Stimulated activated CD8-positive, alpha-beta memory T cell treated with anti-CD3 and anti-CD28 coated beads, Interleukin-15, amount 100 ng/mL, for 1 hour (primary cell): ENCODE results near the gene LGALS9C.
A peak's percentile ranks its signal among the peaks of the same experiment; 100 is the strongest.
"Not testable (repeated sequence)": the region's sequence is repeated elsewhere in the genome, so short reads cannot be mapped to it uniquely, and the experiment has no call there.

Experiments used
- DNase-seq: peaks from one replicate; pipeline ENCODE4 v3.0.0-alpha.2; 2020; ENCODE audit warnings: low read depth

The LGALS9C gene

GRCh38 chr17:18476508-18477308 is at the start of gene LGALS9C:
Gene LGALS9C, plus strand, starts transcription at chr17:18476789. Its CDS starts 66 bp downstream, at chr17:18476855.
- DNase-seq, result not testable (repeated sequence)

GRCh38 chr17:18432206-18432605 is 44.4 kb upstream of the LGALS9C start:
- DNase-seq, result not testable (repeated sequence)

GRCh38 chr17:18439465-18439870 is 37.1 kb upstream of the LGALS9C start:
- not testable (repeated sequence) for DNase-seq

GRCh38 chr17:18442093-18442492 is 34.5 kb upstream of the LGALS9C start:
- peak; percentile 17 for DNase-seq

DNA sequence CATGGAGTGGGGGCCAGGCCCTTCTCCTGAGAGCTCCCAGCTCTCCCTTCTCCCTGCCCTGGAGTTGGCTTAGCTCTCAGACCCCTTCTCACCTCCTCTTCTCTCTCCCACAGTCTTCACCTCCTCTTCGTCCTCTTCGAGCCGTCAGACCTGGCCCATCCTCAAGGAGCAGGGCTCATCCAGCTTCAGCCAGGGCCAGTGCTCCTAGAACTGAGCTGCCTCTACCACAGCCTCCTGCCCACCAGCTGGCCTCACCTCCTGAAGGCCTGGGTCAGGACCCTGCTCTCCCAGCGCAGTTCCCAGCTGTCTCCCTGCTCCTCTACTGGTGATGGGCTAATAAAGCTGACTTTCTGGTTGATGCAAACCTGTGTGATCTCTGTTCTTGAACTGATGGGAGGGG is 34.1 kb upstream of the LGALS9C start:
- not testable (repeated sequence) for DNase-seq

DNA sequence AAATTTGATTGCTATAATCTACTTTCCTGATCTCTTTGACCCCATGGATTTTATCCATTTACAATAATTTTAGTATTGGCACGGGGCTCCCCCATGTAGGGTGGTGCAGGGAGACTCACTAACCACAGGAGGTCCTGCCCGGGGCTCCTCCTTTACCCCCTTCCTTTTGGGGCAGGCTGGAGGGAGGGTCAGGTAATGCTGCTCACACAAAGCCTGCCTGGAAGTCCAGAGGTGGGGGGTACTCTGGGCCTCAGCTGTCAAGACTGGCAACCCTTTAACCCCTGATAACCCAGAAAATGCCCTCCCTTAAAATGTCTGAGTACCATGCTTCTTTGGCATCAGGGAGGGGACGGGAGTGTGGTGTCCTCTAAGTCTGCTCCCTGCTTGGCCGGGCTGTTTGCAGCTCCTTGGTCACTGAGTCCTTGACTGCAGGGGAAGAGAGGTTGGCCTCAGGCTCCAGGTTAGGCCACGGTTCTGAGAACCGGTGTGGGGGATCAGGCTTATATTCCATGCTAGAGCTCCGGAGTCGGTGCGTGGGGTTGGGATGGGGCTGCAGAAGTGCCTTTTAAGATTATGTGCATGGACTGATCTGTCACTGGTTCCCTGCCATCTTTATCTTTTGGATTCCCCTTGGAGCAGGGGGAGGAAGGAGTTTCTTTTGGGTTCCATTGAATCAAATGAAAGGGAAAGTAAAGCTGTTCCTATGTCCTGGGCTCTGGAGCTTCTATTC is 28.9 kb upstream of the LGALS9C start:
- DNase-seq, result not testable (repeated sequence)

- DNase-seq, result not testable (repeated sequence)
Observed at GRCh38 chr17:18448311-18448710, 28.3 kb upstream of the LGALS9C start.

GRCh38 chr17:18449833-18450232 is 26.8 kb upstream of the LGALS9C start:
- not testable (repeated sequence) for DNase-seq

DNA sequence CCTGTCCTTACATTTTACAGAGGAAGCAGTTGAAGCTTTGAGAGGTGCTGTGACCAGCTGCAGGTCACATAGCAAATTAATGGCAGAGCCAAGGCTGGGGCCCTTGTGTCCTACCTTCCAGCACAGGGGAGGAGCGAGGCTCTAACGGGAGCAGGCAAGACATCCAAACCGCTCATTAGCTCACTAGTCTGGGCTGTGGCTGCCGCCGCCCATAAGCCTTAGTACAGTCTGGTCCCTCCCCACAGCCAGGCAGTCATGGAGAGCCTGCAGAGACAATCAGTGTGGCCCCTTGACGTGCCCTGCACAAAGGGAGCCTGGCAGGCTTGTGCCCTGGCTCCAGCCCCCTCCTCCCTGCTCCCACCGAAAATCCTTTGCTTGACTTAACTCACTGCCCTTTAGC is 25.6 kb upstream of the LGALS9C start:
- DNase-seq, result not testable (repeated sequence)

- not testable (repeated sequence) for DNase-seq
Observed at GRCh38 chr17:18451969-18452368, 24.6 kb upstream of the LGALS9C start.

DNA sequence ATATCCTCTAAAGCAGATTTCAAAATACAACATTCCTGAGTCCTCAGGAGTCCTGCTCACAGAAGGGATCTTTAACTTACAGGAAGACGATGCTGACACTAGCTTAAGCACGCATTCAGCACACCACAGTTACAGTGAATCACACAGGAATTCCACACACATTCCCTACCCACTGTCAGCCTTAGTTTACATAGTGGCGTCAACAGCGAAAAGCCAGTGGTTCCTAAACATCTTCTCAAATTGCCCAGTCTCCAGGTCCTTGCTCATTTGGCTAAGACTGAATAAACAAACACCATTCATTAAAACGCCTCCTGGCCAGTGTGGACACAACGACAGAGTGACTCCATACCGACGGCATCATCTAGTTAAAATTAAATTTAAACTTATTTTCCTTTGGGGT is 17.6 kb upstream of the LGALS9C start:
- not testable (repeated sequence) for DNase-seq

DNA sequence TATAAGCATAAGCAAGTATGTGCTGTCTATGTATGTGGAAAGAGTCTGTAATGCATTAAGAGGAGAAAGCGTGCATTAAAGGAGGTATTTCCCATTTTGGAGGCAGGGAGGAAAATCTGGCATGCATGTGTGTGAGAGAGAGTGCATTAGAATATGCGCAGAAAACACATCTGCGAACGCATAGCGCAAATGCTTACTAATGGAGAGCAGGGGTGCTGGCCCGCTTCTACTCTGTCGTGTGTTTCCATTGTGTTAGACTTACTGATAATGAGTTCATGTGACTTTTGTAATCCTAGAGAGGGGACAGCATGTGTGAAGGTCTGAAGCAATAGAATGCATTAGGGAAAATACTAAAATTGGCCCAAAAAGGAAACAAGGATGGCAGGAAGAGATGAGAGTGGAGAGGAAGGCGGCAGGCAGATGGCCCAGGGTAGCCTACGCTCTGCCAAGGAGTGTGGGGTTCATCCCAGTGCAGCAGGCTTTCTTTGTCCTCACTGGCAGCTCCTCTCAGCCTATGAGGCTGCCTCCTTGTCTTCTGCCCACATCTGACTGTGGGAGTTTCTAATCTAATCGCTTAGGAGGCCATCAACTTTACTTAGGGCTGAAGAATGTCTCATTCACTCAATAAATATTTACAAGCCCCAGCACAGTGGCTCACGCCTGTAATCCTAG is 12.6 kb upstream of the LGALS9C start:
- not testable (repeated sequence) for DNase-seq

- DNase-seq, result not testable (repeated sequence)
Observed at GRCh38 chr17:18466250-18466983, 10.2 kb upstream of the LGALS9C start.

DNA sequence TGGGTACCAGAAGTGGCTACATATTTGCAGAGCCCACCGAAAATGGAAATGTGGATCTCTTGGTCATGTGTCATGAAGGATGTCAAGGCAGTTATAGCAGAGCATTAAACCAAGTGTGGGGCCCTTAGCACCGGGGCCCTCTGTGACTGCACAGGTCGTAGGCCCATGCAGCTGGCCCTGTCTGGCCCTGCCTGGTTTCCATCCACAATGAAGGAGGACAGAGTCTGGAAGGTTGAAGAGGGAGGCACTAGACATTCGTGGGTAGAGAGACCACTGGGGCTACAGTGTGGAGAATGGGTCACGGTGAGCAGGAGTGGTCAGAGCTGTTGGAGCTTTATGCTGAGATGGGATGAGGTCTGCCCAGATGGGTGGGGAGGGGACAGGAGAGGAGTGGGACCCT is 9.6 kb upstream of the LGALS9C start:
- DNase-seq, result not testable (repeated sequence)

- not testable (repeated sequence) for DNase-seq
Observed at GRCh38 chr17:18468472-18469171, 8.0 kb upstream of the LGALS9C start.

DNA sequence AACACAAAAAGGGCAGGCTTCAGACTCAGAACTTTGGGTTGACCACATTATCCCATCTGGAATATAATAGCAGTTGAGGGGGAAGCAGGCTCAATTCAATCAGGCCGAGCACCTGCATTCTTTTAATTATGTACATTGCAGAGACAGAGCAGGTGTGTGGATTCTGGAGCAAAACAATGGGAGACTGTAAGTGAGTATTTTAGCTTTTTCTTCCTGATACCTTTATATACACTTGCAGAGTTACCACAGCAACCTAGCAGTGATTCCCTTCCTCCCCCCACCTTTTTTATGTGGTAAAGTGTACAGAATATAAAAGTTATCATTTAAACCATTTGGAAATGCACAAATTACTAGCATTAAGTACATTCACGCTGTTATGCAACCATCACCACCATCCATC is 6.8 kb upstream of the LGALS9C start:
- DNase-seq, result not testable (repeated sequence)

DNA sequence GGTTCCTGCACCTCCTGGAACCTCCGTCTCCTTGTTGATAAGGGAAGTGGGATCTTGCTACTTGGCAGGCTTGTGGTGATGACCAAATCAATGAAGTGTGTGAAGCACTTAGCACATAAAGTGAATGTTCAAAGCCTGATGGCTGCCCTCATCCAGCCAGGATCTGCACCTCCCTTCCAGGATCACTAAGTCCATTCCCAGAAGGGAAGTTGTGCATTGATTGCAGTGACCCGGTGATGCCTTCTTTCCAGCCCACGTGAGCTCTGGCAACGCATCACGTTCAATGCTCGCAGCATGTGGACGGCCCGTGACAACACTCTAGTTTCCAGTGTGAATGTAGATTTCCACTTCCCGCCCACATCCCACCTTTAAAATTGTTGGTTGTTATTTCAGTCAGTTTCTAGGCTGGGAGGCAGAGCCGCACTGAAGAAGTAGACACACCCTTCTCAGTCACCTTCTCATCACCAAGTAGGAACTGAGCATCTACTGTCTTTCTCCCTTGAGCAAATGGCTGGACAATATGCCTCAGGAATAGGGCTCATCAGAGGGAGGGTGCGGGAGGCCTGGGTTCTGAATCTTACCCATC is 6.2 kb upstream of the LGALS9C start:
- DNase-seq, result not testable (repeated sequence)

DNA sequence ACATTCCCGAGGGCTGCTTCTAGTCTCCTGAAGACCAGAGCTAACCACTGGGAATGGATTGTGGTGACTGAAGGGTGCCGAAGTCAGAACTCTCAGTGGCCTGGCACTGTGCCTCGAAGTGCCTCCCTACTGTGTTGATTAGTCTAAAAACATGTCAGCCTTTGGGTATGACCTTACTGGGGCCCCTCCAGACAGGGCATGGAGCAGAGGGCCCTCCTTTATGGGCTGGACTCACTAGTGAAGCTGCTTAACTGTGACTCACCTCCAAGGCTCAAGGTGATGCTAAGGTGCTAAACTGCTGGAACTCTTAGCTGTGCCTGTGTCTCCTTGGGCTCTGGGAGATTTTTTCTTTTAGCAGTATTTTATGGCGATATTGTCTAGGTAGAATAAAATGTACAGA is 2.6 kb upstream of the LGALS9C start:
- DNase-seq, result not testable (repeated sequence)

DNA sequence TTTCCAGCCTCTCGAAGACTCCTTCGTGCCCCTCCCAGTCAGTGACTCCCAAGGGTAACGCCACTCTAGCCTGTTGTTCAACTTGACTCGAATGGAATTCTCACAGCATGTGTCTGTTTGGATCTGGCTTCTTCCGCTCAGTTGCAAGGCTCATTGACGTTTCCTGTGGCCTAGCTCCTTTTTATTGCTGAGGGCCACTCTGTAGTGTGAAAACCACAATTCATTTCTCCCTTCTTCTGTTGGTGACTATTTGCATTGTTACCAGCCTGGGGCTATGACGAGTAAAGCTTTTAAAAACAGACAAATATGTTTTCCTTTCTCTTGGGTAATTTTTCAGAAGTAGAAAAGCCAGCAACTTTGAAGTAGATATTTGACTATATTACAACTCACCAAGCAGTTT is 1.8 kb upstream of the LGALS9C start:
- DNase-seq, result not testable (repeated sequence)

GRCh38 chr17:18477367-18477766 is 778 bp downstream of the LGALS9C start:
- not testable (repeated sequence) for DNase-seq

DNA sequence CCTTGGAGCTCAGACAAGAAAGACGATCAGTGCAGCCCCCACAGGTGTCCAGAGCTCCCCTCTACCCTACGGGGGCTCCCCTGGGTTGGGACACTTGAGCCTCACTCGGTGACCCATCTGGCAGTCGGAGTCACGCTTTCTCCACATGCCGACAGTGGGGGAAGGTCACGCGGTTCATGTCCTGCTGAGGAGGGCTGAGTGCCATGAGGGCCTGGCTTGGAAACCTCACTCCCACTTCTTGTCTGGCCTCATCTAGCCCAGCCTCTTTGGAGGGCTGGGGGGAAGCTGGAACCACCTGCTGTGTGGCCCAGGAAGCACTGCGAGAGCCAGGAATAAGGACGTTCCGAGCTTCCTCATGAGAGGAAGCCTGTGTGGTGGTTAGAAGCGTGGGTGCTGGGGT is 1.8 kb downstream of the LGALS9C start:
- not testable (repeated sequence) for DNase-seq
